ENCODE results near the gene DENND2A. TPM values are rescaled to one million over a fixed set of nuclear protein-coding genes. Genes with fewer than 3 reads are reported as not detected.

Gene DENND2A
- total RNA-seq, 1 experiment from 2014 or later: 7.3 TPM

DNA sequence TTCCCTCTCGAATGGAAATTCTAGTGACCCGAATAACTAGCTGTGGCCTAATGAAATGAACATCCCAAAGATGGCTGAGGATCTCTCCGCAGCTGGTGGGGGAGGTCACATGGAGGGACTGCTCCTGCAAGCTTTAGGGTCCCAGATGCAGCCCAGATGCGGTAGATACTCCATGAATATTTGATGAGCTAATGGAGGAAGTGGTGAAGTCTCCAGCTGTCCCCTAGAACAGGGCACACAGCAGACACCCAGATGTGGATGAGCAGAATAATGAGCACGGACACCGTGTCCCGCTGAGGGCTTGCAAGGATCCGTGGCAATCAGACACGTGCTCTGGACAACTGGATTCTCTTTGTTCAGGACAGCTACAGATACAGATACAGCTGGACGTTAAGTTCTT is 59.2 kb downstream of the DENND2A start:
- no peak overlapping the region; a peak in 1 of 7 replicates for H3K27ac Mint-ChIP-seq
- no peak overlapping the region for H3K4me3 Mint-ChIP-seq
- no peak overlapping the region for H2BK120ac ChIP-seq (ENCODE audit: low read depth, low read length, poor library complexity, severe bottlenecking)
- H2AK5ac ChIP-seq (ENCODE audit: insufficient read length, low read length): no peak overlapping the region
- H3K23me2 ChIP-seq (ENCODE audit: insufficient read length, low read depth, low read length, poor library complexity, severe bottlenecking): no peaks in the 10 kb centered on the region
- TF ChIP-seq, protein P1, sequence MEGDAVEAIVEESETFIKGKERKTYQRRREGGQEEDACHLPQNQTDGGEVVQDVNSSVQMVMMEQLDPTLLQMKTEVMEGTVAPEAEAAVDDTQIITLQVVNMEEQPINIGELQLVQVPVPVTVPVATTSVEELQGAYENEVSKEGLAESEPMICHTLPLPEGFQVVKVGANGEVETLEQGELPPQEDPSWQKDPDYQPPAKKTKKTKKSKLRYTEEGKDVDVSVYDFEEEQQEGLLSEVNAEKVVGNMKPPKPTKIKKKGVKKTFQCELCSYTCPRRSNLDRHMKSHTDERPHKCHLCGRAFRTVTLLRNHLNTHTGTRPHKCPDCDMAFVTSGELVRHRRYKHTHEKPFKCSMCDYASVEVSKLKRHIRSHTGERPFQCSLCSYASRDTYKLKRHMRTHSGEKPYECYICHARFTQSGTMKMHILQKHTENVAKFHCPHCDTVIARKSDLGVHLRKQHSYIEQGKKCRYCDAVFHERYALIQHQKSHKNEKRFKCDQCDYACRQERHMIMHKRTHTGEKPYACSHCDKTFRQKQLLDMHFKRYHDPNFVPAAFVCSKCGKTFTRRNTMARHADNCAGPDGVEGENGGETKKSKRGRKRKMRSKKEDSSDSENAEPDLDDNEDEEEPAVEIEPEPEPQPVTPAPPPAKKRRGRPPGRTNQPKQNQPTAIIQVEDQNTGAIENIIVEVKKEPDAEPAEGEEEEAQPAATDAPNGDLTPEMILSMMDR (conservative IDR thresholded peaks at IDR 0.05): no peak
- H3K27ac ChIP-seq (ENCODE audit: insufficient read length, low read depth, low read length): no peak overlapping the region
- H3K79me1 ChIP-seq (ENCODE audit: insufficient read depth, low read depth, low read length, poor library complexity, severe bottlenecking): no peaks in the 10 kb centered on the region
- H3K14ac ChIP-seq (ENCODE audit: insufficient read depth, low read length): no peak overlapping the region
- H2BK15ac ChIP-seq (ENCODE audit: low read depth, low read length): no peak overlapping the region
- no peak overlapping the region for H3K56ac ChIP-seq (ENCODE audit: insufficient read length, low read depth, low read length)
- WGBS (ENCODE audit: extremely low coverage, insufficient read length, low lambda C conversion rate): no CpG with 5 or more reads among the region's 10 CpGs
- no peaks in the 10 kb centered on the region for H3K9me3 ChIP-seq (ENCODE audit: control insufficient read depth, low read depth, low read length)
- no peak overlapping the region for H2BK20ac ChIP-seq (ENCODE audit: low read depth, low read length, poor library complexity, severe bottlenecking)
- H4K91ac ChIP-seq (ENCODE audit: insufficient read length, low read depth, low read length): no peak overlapping the region
- no peaks in the 10 kb centered on the region for H3K4me1 Mint-ChIP-seq
- no peak overlapping the region for H3K18ac ChIP-seq (ENCODE audit: insufficient read length, low read depth, low read length)
- no peaks in the 10 kb centered on the region for H3K79me2 ChIP-seq (ENCODE audit: insufficient read depth, low read length)
- H3K4me2 ChIP-seq (ENCODE audit: insufficient read depth, insufficient read length, low read length): no peak overlapping the region
- H3K4ac ChIP-seq (ENCODE audit: low read depth, low read length): no peak overlapping the region
- H4K8ac ChIP-seq (replicated peaks; ENCODE audit: insufficient read length, low read depth, low read length): no peak overlapping the region
- no peak overlapping the region for H3K23ac ChIP-seq (ENCODE audit: insufficient read length, low read depth, low read length)
- H4K5ac ChIP-seq (ENCODE audit: insufficient read length, low read depth, low read length): no peak overlapping the region
- H3K9me3 Mint-ChIP-seq: no peaks in the 10 kb centered on the region
- H4K20me1 ChIP-seq (ENCODE audit: control insufficient read depth, insufficient read depth, insufficient read length): no peaks in the 10 kb centered on the region
- H2BK5ac ChIP-seq (ENCODE audit: insufficient read length, low read length): no peak overlapping the region
- DNase-seq: no peak
- peaks cover 0 to 4% (median 1%) of the 10 kb centered on the region in 3 experiments; a peak in 4 of 7 replicates for H3K36me3 Mint-ChIP-seq (ENCODE audit: insufficient read depth in 1 of 3, low read depth in 3 of 3)
- no peak overlapping the region for H3T11ph ChIP-seq (ENCODE audit: low read length)
- no peak overlapping the region for H3K9ac ChIP-seq (ENCODE audit: extremely low read depth, insufficient read length, low read length)
- H3K27me3 Mint-ChIP-seq (ENCODE audit: low read depth): no peaks in the 10 kb centered on the region
- no peaks in the 10 kb centered on the region for H3K4me1 ChIP-seq (ENCODE audit: insufficient read depth, low read length)
- H3K27me3 ChIP-seq (ENCODE audit: insufficient read depth, low read length): no peaks in the 10 kb centered on the region
- no peak overlapping the region for H2AFZ ChIP-seq (ENCODE audit: low read length)
- no peak overlapping the region for H2BK12ac ChIP-seq (ENCODE audit: insufficient read length, low read depth, low read length)
